Measurements from ENCODE around the gene EIF3K.

Gene EIF3K

GRCh38 chr19:38661136-38661535 lies 42.1 kb downstream of the EIF3K start:
- POLR2A ChIA-PET = no interaction called here
- CTCF ChIA-PET = interaction anchor here (1.2 to 6.2 kb wide), 2 partner anchors 14 to 25 kb away, joined by 3 to 30 read pairs; no protein-coding TSS in a partner anchor

GRCh38 chr19:38661996-38662395 lies 43.0 kb downstream of the EIF3K start:
- ChIA-PET POLR2A (no interaction called here), CTCF (interaction anchor here (0.8 to 6.2 kb wide), 4 partner anchors 24 to 269 kb away, joined by 3 to 30 read pairs (median 4); partner anchors contain the start of genes MRPS12 and SARS2)
- no peak for TF ChIP-seq CTCF (IDR thresholded peaks at IDR 0.05; ENCODE audit: control extremely low read depth, extremely low read depth, low read depth, missing control alignments)
- DNase-seq (ENCODE audit: extremely low spot score) = no peak

More at GRCh38 chr19:38661136-38661535, 42.1 kb downstream of the EIF3K start:
- no peak for DNase-seq (ENCODE audit: extremely low spot score)
- no peak for TF ChIP-seq CTCF (IDR thresholded peaks at IDR 0.05; ENCODE audit: control extremely low read depth, extremely low read depth, low read depth, missing control alignments)

DNA sequence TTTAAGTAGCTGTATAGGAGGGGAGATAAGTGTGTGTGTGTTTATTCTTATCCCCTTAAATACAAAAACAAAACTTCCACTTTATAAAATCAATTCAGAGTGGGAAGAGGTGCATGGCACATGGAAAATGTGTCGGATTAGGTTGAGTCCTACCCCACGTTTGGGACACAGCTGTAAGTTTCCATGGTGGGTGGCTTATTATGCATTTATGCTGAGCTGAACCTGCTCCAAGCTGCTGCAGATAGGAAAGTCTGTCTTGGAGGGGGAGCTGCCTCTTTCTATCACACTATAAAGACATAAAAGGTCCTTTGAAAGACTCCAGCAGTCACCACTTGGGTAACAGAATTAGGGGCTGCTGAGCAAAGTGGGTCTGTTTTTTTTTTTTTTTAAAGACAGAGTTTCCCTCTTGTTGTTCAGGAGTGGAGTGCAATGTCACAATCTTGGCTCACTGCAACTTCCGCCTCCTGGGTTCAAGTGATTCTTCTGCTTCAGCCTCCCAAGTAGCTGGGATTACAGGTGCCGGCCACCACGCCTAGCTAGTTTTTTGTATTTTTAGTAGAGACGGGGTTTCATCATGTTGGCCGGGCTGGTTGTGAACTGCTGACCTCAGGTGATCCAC lies 43.7 kb downstream of the EIF3K start:
- no peak for DNase-seq (ENCODE audit: extremely low spot score)
- CTCF ChIA-PET = interaction anchor here (0.8 to 1.4 kb wide), 3 partner anchors 24 to 268 kb away, joined by 3 to 4 read pairs (median 3); partner anchors contain the start of genes MRPS12 and SARS2
- POLR2A ChIA-PET = no interaction called here
- no peak for TF ChIP-seq CTCF (IDR thresholded peaks at IDR 0.05; ENCODE audit: control extremely low read depth, extremely low read depth, low read depth, missing control alignments)

DNA sequence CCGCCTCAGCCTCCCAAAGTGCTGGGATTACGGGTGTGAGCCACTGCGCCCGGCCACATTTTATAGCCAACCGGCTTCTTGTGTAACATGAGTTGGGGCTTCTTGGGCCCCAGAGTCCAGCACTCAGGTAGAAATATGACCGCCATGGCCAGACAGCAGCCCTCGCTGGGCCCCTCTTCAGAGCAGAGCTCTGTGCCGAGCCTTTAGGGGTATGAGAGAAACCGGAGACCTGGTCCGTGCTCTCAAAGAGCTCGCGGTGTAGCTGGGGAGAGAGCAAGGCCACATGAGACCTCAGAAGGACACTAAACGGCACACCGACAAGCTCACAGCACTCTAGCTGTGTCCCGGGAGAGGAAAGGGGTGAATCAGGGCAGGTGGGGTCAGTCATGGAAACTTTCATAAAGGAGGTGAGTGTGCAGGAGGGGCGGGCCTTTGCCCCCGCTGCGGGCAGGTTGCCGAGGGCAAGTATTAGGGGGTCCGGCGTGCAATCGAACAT lies 44.2 kb downstream of the EIF3K start:
- ChIA-PET CTCF (interaction anchor here (1.0 to 1.4 kb wide), 2 partner anchors 23 to 28 kb away, joined by 3 to 4 read pairs; no protein-coding TSS in a partner anchor), POLR2A (interaction anchor here (1.0 kb wide), 1 partner anchor 10 kb away, joined by 3 read pairs; no protein-coding TSS in a partner anchor)
- TF ChIP-seq CTCF (IDR thresholded peaks at IDR 0.05; ENCODE audit: control extremely low read depth, extremely low read depth, low read depth, missing control alignments) = no peak
- DNase-seq (ENCODE audit: extremely low spot score) = no peak

GRCh38 chr19:38663957-38664502 lies 45.0 kb downstream of the EIF3K start:
- POLR2A ChIA-PET = interaction anchor here (1.0 kb wide), 1 partner anchor 11 kb away, joined by 3 read pairs; no protein-coding TSS in a partner anchor
- no peak for TF ChIP-seq CTCF (IDR thresholded peaks at IDR 0.05; ENCODE audit: control extremely low read depth, extremely low read depth, low read depth, missing control alignments)
- peak; percentile 24 for DNase-seq (ENCODE audit: extremely low spot score)
- CTCF ChIA-PET = interaction anchor here (1.0 to 2.0 kb wide), 2 partner anchors 10 to 29 kb away, joined by 4 to 8 read pairs; no protein-coding TSS in a partner anchor

DNA sequence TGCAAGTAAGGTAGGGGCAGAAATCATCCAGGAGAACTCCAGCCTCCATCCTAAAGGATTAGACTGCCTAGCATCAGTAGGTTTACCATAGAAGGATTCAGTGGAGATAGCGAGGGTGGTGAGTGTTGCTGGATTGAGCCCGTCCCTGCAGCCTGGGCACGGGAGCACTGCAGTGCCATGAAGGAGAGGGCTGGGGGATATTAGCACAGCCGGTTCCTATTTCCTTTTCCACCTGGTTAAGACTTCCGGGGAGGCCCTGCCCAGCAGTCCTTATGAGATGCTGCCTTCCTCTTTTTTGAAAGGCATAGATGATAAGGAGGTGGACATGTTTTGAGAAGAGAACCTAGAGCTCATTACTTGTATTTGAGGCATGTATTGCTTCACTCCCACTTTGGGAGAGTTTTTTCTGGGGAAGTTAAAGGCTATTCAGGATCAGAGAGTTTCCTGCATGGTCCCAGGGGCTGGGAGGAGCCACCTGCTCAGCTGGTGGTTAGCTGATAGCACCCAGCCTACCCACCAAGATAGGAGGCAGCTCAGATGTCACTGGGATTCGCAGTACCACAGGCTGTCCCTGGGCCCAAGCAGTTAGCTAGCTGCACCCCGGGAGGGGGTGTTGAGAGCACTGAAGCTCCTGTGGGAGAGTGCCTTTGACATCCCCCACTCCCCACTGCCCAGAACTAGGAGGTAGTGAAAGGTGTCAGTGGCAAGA lies 45.7 kb downstream of the EIF3K start:
- TF ChIP-seq CTCF (IDR thresholded peaks at IDR 0.05; ENCODE audit: control extremely low read depth, extremely low read depth, low read depth, missing control alignments) = no peak
- ChIA-PET POLR2A (no interaction called here), CTCF (interaction anchor here (0.7 to 2.0 kb wide), 4 partner anchors 10 to 266 kb away, joined by 3 to 8 read pairs (median 4); partner anchors contain the start of genes FAM98C, MRPS12 and SARS2)
- peak; percentile 38 for DNase-seq (ENCODE audit: extremely low spot score)

All from GM10248 (cell line).